Keratinocyte (primary cell): ENCODE results near the gene DLG4. TPM values are rescaled to one million over a fixed set of nuclear protein-coding genes. Genes with fewer than 3 reads are reported as not detected.

Source experiments
- DNase-seq: peaks from one replicate; pipeline ENCODE4 v3.0.0-alpha.2; 2011; ENCODE audit warnings: low read depth, missing footprints, low spot score
- FAIRE-seq: peaks from 2 replicates; lab custom pipeline; 2011; peaks lifted over from hg19 to GRCh38; lab: Jason Lieb, UNC
- H2AFZ ChIP-seq: 2 replicates; pipeline ENCODE4 v1.6.0; 2012; ENCODE audit warnings: low read length, control low read depth, inconsistent platforms; ENCODE audit not compliant: control insufficient read depth
- H3K27ac ChIP-seq: 2 replicates; pipeline ENCODE4 v1.5.1; 2011; ENCODE audit warnings: low read length; ENCODE audit not compliant: control insufficient read depth, insufficient read depth
- H3K27me3 ChIP-seq: 3 replicates; pipeline ENCODE4 v1.6.0; 2011; ENCODE audit warnings: low read length; ENCODE audit not compliant: control insufficient read depth, insufficient read depth; ENCODE audit errors: extremely low read depth
- H3K36me3 ChIP-seq, 2 experiments: 2 replicates in 1 of 2; 3 replicates in 1 of 2; pipeline ENCODE4 v1.5.1; 2011; ENCODE audit warnings: low read length in 2 of 2, mild to moderate bottlenecking in 1 of 2; ENCODE audit not compliant: control insufficient read depth in 2 of 2, insufficient read depth in 2 of 2; ENCODE audit errors: extremely low read depth in 1 of 2
- H3K4me1 ChIP-seq: 3 replicates; pipeline ENCODE4 v1.5.1; 2011; ENCODE audit warnings: low read length; ENCODE audit not compliant: control insufficient read depth, insufficient read depth; ENCODE audit errors: extremely low read depth
- H3K4me2 ChIP-seq: 3 replicates; pipeline ENCODE4 v1.6.0; 2011; ENCODE audit warnings: low read depth, low read length; ENCODE audit not compliant: control insufficient read depth, insufficient read depth; ENCODE audit errors: extremely low read depth
- H3K4me3 ChIP-seq, 3 experiments: fragments of 200-600 bp in 1 of 3; sonication (generic) in 1 of 3; 2 replicates in 2 of 3; 3 replicates in 1 of 3; pipeline ENCODE4 v1.5.1; 2011 to 2016; ENCODE audit warnings: low read length in 3 of 3, mild to moderate bottlenecking in 3 of 3, control low read depth in 2 of 3, inconsistent platforms in 1 of 3, low read depth in 1 of 3, mixed read lengths in 1 of 3, mixed run types in 1 of 3, moderate library complexity in 1 of 3; ENCODE audit not compliant: control insufficient read depth in 2 of 3, insufficient read depth in 2 of 3; ENCODE audit errors: extremely low read depth in 1 of 3
- H3K79me2 ChIP-seq: 2 replicates; pipeline ENCODE4 v1.6.0; 2012; ENCODE audit warnings: low read length; ENCODE audit not compliant: control insufficient read depth, insufficient read depth
- H3K9ac ChIP-seq: 3 replicates; pipeline ENCODE4 v1.6.0; 2011; ENCODE audit warnings: low read length; ENCODE audit not compliant: control insufficient read depth, insufficient read depth; ENCODE audit errors: extremely low read depth
- H3K9me1 ChIP-seq: 3 replicates; pipeline ENCODE4 v1.6.0; 2011; ENCODE audit warnings: low read length; ENCODE audit not compliant: control insufficient read depth, insufficient read depth; ENCODE audit errors: extremely low read depth
- H3K9me3 ChIP-seq: 2 replicates; pipeline ENCODE4 v1.5.1; 2012; ENCODE audit warnings: low read depth, low read length; ENCODE audit not compliant: control insufficient read depth
- H4K20me1 ChIP-seq: 3 replicates; pipeline ENCODE4 v1.6.0; 2011; ENCODE audit warnings: low read length; ENCODE audit not compliant: control insufficient read depth, insufficient read depth; ENCODE audit errors: extremely low read depth
- EZH2 ChIP-seq: IDR thresholded peaks from one replicate; pipeline ENCODE4 v1.6.1; 2012; ENCODE audit warnings: inconsistent platforms, mild to moderate bottlenecking, low read length, moderate library complexity
- dilution Hi-C: fragments of 300-500 bp; cut with MboI; formaldehyde crosslinking; loops from one replicate; pipeline ENCODE4 v1.7.0; 2020; ENCODE audit warnings: low sequenced_read_pairs; ENCODE audit not compliant: extremely low pct_ligation_motif_present
- polyA plus RNA-seq, 5 experiments: library from polyadenylated mRNA; depleted of rRNA in 3 of 5; stranded (reverse) in 3 of 5; stranded (forward) in 1 of 5; unstranded in 1 of 5; fragments of >200 nt; gene quantifications; 1 replicate in 1 of 5; 2 replicates in 3 of 5; 3 replicates in 1 of 5; pipeline versions ENCODE4 v1.2.1 to v1.2.3, GENCODE V29; 2011 to 2012; ENCODE audit warnings: missing spikeins in 2 of 5, low read depth in 1 of 5, low replicate concordance in 1 of 5
- TF ChIP-seq, protein P1 (sequence below), 3 experiments: IDR thresholded peaks in 1 of 3; conservative IDR thresholded peaks in 1 of 3; optimal IDR thresholded peaks in 1 of 3; 2 replicates in 2 of 3; 3 replicates in 1 of 3; pipeline versions ENCODE3 to v1.5.1; 2011; ENCODE audit warnings: low read length in 3 of 3, mild to moderate bottlenecking in 3 of 3, moderate library complexity in 2 of 3, control low read depth in 1 of 3, inconsistent platforms in 1 of 3; ENCODE audit not compliant: insufficient read depth in 2 of 3; ENCODE audit errors: extremely low read depth in 1 of 3

DLG4 gene
- polyA plus RNA-seq, 1 donor (not counting 4 experiments of a cell fraction or from before 2014, with no cell fraction given) = 4.5 TPM

DNA sequence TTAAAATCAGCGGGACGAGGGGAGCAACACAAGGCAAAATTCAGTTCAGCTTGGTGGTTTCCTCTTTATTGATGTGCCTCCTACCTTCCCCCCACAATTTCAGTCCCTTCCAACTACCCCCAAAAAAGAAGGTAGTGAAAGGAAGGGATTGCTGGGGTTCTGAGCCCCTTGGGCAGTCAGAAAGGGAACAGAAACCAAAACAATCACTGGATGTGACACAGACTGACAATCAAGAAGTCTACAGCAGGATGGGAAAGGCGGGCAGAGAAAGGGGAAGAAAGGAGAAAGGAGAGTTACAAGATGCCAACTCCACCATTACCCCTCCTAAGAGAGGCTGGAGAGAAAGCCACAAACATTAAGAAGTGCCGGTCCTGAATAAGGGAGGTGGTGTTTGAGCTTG lies 20.7 kb upstream of the DLG4 start:
- dilution Hi-C loops = no loop called here
- Histone ChIP-seq H4K20me1 (no peaks in the 10 kb centered on the region), H3K27me3 (no peaks in the 10 kb centered on the region), H3K4me3 (no peak overlapping the region), H3K9ac (no peak overlapping the region), H3K4me2 (peak overlapping the region; percentile 86), H3K4me1 (peaks cover 33% of the 10 kb centered on the region), H2AFZ (no peak overlapping the region), H3K36me3 (peaks cover 20 to 30% of the 10 kb centered on the region in 2 experiments), H3K79me2 (peaks cover 40% of the 10 kb centered on the region), H3K9me3 (no peaks in the 10 kb centered on the region), H3K9me1 (no peaks in the 10 kb centered on the region), H3K27ac (no peak overlapping the region)
- DNase-seq (no peak), FAIRE-seq (no peak)
- TF ChIP-seq, protein P1, sequence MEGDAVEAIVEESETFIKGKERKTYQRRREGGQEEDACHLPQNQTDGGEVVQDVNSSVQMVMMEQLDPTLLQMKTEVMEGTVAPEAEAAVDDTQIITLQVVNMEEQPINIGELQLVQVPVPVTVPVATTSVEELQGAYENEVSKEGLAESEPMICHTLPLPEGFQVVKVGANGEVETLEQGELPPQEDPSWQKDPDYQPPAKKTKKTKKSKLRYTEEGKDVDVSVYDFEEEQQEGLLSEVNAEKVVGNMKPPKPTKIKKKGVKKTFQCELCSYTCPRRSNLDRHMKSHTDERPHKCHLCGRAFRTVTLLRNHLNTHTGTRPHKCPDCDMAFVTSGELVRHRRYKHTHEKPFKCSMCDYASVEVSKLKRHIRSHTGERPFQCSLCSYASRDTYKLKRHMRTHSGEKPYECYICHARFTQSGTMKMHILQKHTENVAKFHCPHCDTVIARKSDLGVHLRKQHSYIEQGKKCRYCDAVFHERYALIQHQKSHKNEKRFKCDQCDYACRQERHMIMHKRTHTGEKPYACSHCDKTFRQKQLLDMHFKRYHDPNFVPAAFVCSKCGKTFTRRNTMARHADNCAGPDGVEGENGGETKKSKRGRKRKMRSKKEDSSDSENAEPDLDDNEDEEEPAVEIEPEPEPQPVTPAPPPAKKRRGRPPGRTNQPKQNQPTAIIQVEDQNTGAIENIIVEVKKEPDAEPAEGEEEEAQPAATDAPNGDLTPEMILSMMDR (optimal IDR thresholded peaks at IDR 0.05 in 1 of 3, IDR thresholded peaks at IDR 0.05 in 1 of 3, conservative IDR thresholded peaks at IDR 0.05 in 1 of 3; ENCODE audit: extremely low read depth in 1 of 3, insufficient read depth in 2 of 3, low read length in 3 of 3) = no peak
- no peak for TF ChIP-seq EZH2

DNA sequence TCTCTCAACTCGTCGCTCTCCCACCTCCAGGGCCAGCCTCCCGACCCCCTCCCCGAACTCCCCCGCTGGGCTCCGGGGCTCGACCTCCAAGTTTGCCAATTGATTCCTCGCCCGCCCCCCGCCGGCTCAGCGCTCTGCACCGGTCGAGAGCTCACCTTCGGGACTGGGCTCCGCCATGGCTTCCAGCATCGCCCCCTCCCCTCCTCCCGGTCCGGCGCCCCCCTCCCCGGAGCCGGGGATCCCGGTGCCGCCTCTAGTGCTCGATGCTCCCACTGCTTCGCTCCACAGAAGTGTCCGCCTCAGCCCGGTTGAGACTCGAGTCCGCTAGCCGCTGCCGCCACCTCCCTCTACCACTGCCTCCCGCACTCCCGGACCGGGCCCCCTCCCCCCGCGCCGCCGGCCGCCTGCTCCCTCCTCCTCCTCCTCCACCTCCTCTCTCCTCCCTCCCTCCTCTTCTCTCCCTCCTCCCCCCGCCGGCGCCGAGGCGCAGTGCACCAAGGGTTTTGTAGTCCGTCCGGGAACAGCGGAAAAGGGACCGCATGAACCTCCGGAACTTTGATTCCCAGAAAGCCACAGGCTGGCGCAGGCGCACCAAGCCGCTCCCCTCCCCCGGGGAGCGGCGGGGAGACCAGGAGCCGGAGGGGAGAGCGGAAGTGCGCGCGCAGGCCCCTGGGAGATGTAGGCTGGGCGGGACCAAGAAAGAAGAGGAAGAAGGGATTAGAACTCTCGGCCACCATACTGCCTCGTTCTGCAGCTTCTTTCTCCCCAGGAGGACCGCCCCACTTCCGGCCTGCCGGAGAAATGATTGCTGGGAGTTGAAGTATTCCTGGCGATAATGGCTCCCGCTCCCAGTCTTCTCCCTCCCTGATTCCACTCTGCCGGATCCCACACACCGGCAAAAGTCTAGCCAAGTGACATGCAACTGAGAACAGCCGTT lies 19.7 kb upstream of the DLG4 start, which contains the start of gene PHF23:
PHF23 (minus strand) TSS at position 367 of the 937 bp plus-strand sequence; CDS start at position 189, 178 bp downstream.
- Histone ChIP-seq H3K9me1 (no peaks in the 10 kb centered on the region), H3K79me2 (peaks cover 40% of the 10 kb centered on the region), H3K4me3 (peak within 1 kb of the TSS; percentile 87 to 95 (median 90)), H3K4me2 (peak within 1 kb of the TSS; percentile 86), H2AFZ (no peak within 1 kb of the TSS), H3K4me1 (peaks cover 41% of the 10 kb centered on the region), H3K9me3 (no peaks in the 10 kb centered on the region), H3K27me3 (no peaks in the 10 kb centered on the region), H4K20me1 (no peaks in the 10 kb centered on the region), H3K27ac (peak within 1 kb of the TSS; percentile 84), H3K36me3 (peaks cover 20 to 35% of the 10 kb centered on the region in 2 experiments), H3K9ac (peak within 1 kb of the TSS; percentile 97)
- DNase-seq = peak; percentile 94
- FAIRE-seq = peak; percentile 92
- dilution Hi-C loops = no loop called here
- TF ChIP-seq, protein P1 (optimal IDR thresholded peaks at IDR 0.05 in 1 of 3, IDR thresholded peaks at IDR 0.05 in 1 of 3, conservative IDR thresholded peaks at IDR 0.05 in 1 of 3; ENCODE audit: extremely low read depth in 1 of 3, insufficient read depth in 2 of 3, low read length in 3 of 3) = no peak
- TF ChIP-seq EZH2 = no peak
